GM12878 (cell line): ENCODE measurements around the gene TIA1. TPM values are rescaled to one million over a fixed set of nuclear protein-coding genes. Genes with fewer than 3 reads are reported as not detected.

Experiments used
- ATAC-seq: fragments of 200-7000 bp; cut with Tn5 transposase; 3 replicates; pipeline ENCODE4 v1.9.1; 2020; ENCODE audit warnings: mild to moderate bottlenecking, moderate library complexity
- BruUV-seq: library from RNA; stranded (reverse); fragments of 400-500 nt; replicated peaks from 2 replicates; lab custom pipeline; 2021; lab: Mats Ljungman, UMichigan
- CTCF ChIA-PET: fragments of 300-600 bp; sonication (Branson Sonifier 250); formaldehyde crosslinking; extraction: SDS; loops from one replicate; lab custom pipeline; 2021; ENCODE audit warnings: inconsistent platforms; lab: Yijun Ruan, JAX
- POLR2A ChIA-PET: fragments of 350-600 bp; formaldehyde crosslinking; extraction: SDS; loops from one replicate; lab custom pipeline; 2021; ENCODE audit warnings: inconsistent platforms; lab: Charles Lee
- RAD21 ChIA-PET: fragments of 300-600 bp; sonication (Branson Sonifier 250); formaldehyde crosslinking; loops from one replicate; lab custom pipeline; 2023; ENCODE audit warnings: antibody characterized with exemption; ENCODE audit not compliant: unreplicated experiment; lab: Charles Lee
- SMC1A ChIA-PET: fragments of 300-600 bp; sonication (Branson Sonifier 250); formaldehyde crosslinking; loops from one replicate; lab custom pipeline; 2023; ENCODE audit not compliant: unreplicated experiment, uncharacterized antibody; lab: Charles Lee
- DNase-seq: peaks from one replicate; pipeline ENCODE4 v3.0.0-alpha.2; 2011; ENCODE audit warnings: low read depth, low spot score
- FAIRE-seq: peaks from 3 replicates; lab custom pipeline; 2011; peaks lifted over from hg19 to GRCh38; lab: Jason Lieb, UNC
- H2AFZ ChIP-seq: 2 replicates; pipeline ENCODE4 v1.6.0; 2011; ENCODE audit warnings: low read depth, low read length, control low read depth; ENCODE audit not compliant: control insufficient read depth
- H3K27ac ChIP-seq: 2 replicates; pipeline ENCODE4 v1.5.1; 2011; ENCODE audit warnings: control low read depth; ENCODE audit not compliant: control insufficient read depth, insufficient read depth
- H3K27me3 ChIP-seq, 2 experiments: replicated peaks in 1 of 2; 2 replicates each; pipeline versions ENCODE4 v1.6.0 to v1.6.1; 2011; ENCODE audit warnings: low read length in 1 of 2; ENCODE audit not compliant: control insufficient read depth in 2 of 2, insufficient read depth in 2 of 2
- H3K36me3 ChIP-seq, 2 experiments: 2 replicates each; pipeline ENCODE4 v1.5.1; 2011; ENCODE audit warnings: low read length in 1 of 2; ENCODE audit not compliant: control insufficient read depth in 2 of 2, insufficient read depth in 2 of 2
- H3K4me1 ChIP-seq: 2 replicates; pipeline ENCODE4 v1.6.1; 2011; ENCODE audit warnings: mild to moderate bottlenecking, low read length, moderate library complexity, mixed read lengths; ENCODE audit not compliant: control insufficient read depth, insufficient read depth
- H3K4me2 ChIP-seq: 2 replicates; pipeline ENCODE4 v1.6.0; 2011; ENCODE audit warnings: control low read depth; ENCODE audit not compliant: control insufficient read depth, insufficient read depth
- H3K4me3 ChIP-seq: fragments of 200-600 bp; sonication (generic); 2 replicates; pipeline ENCODE4 v1.5.1; 2016
- H3K79me2 ChIP-seq: 2 replicates; pipeline ENCODE4 v1.6.0; 2011; ENCODE audit warnings: low read length; ENCODE audit not compliant: control insufficient read depth, insufficient read depth
- H3K9ac ChIP-seq: 2 replicates; pipeline ENCODE4 v1.8.0; 2011; ENCODE audit warnings: low read length, control low read depth, mixed read lengths; ENCODE audit not compliant: control insufficient read depth, insufficient read depth
- H3K9me3 ChIP-seq: replicated peaks from 3 replicates; pipeline ENCODE4 v1.5.1; 2011; ENCODE audit warnings: mild to moderate bottlenecking, low read length; ENCODE audit not compliant: control insufficient read depth, insufficient read depth
- H4K20me1 ChIP-seq: 2 replicates; pipeline ENCODE4 v1.6.0; 2011; ENCODE audit not compliant: control insufficient read depth, insufficient read depth
- ATF2 ChIP-seq: IDR thresholded peaks from 2 replicates; pipeline ENCODE4 v1.6.1; 2012; ENCODE audit warnings: low read length, inconsistent platforms
- CBFB ChIP-seq: IDR thresholded peaks from 2 replicates; pipeline ENCODE4 v1.6.1; 2016; ENCODE audit warnings: antibody characterized with exemption, low read depth
- CREM ChIP-seq: IDR thresholded peaks from 2 replicates; pipeline ENCODE4 v1.6.1; 2014; ENCODE audit warnings: antibody characterized with exemption, low read depth
- EED ChIP-seq: sonication (generic); IDR thresholded peaks from 2 replicates; pipeline ENCODE4 v1.6.1; 2016; ENCODE audit warnings: antibody characterized with exemption, low read depth
- GATAD2B ChIP-seq: fragments of 450-650 bp; conservative IDR thresholded peaks from 2 replicates; pipeline ENCODE4 v1.6.1; 2017; ENCODE audit warnings: low read depth, mild to moderate bottlenecking, moderate library complexity
- HCFC1 ChIP-seq: fragments of 150-350 bp; IDR thresholded peaks from 2 replicates; pipeline ENCODE4 v1.6.1; 2014; ENCODE audit warnings: low read length
- HDGF ChIP-seq: fragments of 450-650 bp; IDR thresholded peaks from 2 replicates; pipeline ENCODE4 v1.6.1; 2016; ENCODE audit warnings: antibody characterized with exemption
- KDM1A ChIP-seq: fragments of 200-600 bp; sonication (generic); IDR thresholded peaks from 2 replicates; pipeline ENCODE4 v1.6.1; 2016; ENCODE audit warnings: borderline replicate concordance
- KLF5 ChIP-seq: fragments of 450-650 bp; IDR thresholded peaks from 2 replicates; pipeline ENCODE4 v1.6.1; 2014; ENCODE audit warnings: mild to moderate bottlenecking; ENCODE audit not compliant: partially characterized antibody
- NFYB ChIP-seq: IDR thresholded peaks from 2 replicates; pipeline ENCODE4 v1.6.1; 2011; ENCODE audit warnings: low read depth, mild to moderate bottlenecking, low read length, improper control_type of control experiment, moderate library complexity; ENCODE audit not compliant: insufficient read depth
- POLR2A ChIP-seq: IDR thresholded peaks from 2 replicates; pipeline ENCODE4 v1.6.1; 2011; ENCODE audit warnings: low read depth, mild to moderate bottlenecking, low read length
- POLR2AphosphoS2 ChIP-seq: IDR thresholded peaks from 2 replicates; pipeline ENCODE4 v1.6.1; 2011; ENCODE audit warnings: low read depth, mild to moderate bottlenecking, low read length, improper control_type of control experiment, moderate library complexity
- POU2F2 ChIP-seq: IDR thresholded peaks from 3 replicates; pipeline ENCODE4 v1.6.1; 2011; ENCODE audit warnings: low read depth, mild to moderate bottlenecking, low read length, borderline replicate concordance
- RELB ChIP-seq: fragments of 450-650 bp; IDR thresholded peaks from 2 replicates; pipeline ENCODE4 v1.6.1; 2017; ENCODE audit warnings: low read depth, mild to moderate bottlenecking, moderate library complexity
- SMAD1 ChIP-seq: fragments of 450-650 bp; IDR thresholded peaks from 2 replicates; pipeline ENCODE4 v1.6.1; 2018; ENCODE audit warnings: mild to moderate bottlenecking, low read depth; ENCODE audit not compliant: partially characterized antibody
- SMAD5 ChIP-seq: IDR thresholded peaks from 2 replicates; pipeline ENCODE4 v1.6.1; 2016; ENCODE audit warnings: antibody characterized with exemption, low read depth
- TCF3 ChIP-seq: IDR thresholded peaks from 2 replicates; pipeline ENCODE4 v1.6.1; 2012; ENCODE audit warnings: low read depth, mild to moderate bottlenecking, low read length, borderline replicate concordance; ENCODE audit not compliant: insufficient read depth
- YY1 ChIP-seq: IDR thresholded peaks from 2 replicates; pipeline ENCODE4 v1.6.1; 2011; ENCODE audit warnings: low read depth, mild to moderate bottlenecking, low read length
- WGBS: methylation state at CpG from one replicate; pipeline ENCODE4 v1.1.6; 2016; ENCODE audit warnings: low lambda C conversion rate; ENCODE audit not compliant: insufficient replicate concordance, insufficient coverage; ENCODE audit errors: missing lambda C conversion rate; 5-methylcytosine and 5-hydroxymethylcytosine counted together
- in situ Hi-C: fragments of 300-500 bp; cut with MboI; formaldehyde crosslinking; loops from 9 replicates; pipeline ENCODE4 v1.14.3; 2018; ENCODE audit warnings: mixed read lengths
- intact Hi-C: fragments of 100-400 bp; cut with micrococcal nuclease; formaldehyde crosslinking; loops from one replicate; pipeline ENCODE4 v1.14.2; 2022; ENCODE audit not compliant: unreplicated experiment
- polyA plus RNA-seq, 11 experiments: library from polyadenylated mRNA; depleted of rRNA in 4 of 11; unstranded in 6 of 11; stranded (reverse) in 5 of 11; fragments of >200 nt; fragmentation: Nextera tagmentation in 4 of 11; fragmentation: Illumina TruSeq in 1 of 11; extraction: Ambion mirVana in 4 of 11; extraction: Trizol in 1 of 11; gene quantifications; 1 replicate in 1 of 11; 2 replicates in 10 of 11; pipeline versions ENCODE4 v1.2.1 to v1.2.3, GENCODE V29; 2011 to 2016; ENCODE audit warnings: inconsistent platforms in 2 of 11, missing spikeins in 2 of 11, low read depth in 1 of 11
- total RNA-seq, 4 experiments: library from RNA; depleted of rRNA in 3 of 4; stranded (reverse); fragments of >200 nt in 3 of 4; fragmentation: Illumina TruSeq in 1 of 4; extraction: Trizol in 1 of 4; gene quantifications; 2 replicates each; pipeline versions ENCODE4 v1.2.1 to v1.2.3, GENCODE V29; 2013 to 2021

Gene TIA1
- total and polyA plus RNA-seq, 10 of the 15 experiments (the other 5 are each of a cell fraction or from before 2014, with no cell fraction given) = 21.5 to 155 (median 67.0) TPM

- H3K36me3 ChIP-seq = peaks cover 0 to 7% of the 10 kb centered on the region in 2 experiments; a peak in 2 of 4 replicates
- H3K27me3 ChIP-seq = no peaks in the 10 kb centered on the region
- BruUV-seq = no TSS peak
- DNase-seq (no peak), ATAC-seq (no peak), FAIRE-seq (peak; percentile 84)
- peak overlapping the region; percentile 96 for H3K9ac ChIP-seq
- H3K79me2 ChIP-seq = peaks cover 58% of the 10 kb centered on the region
- SMC1A ChIA-PET = interaction anchor here (0.7 to 2.9 kb wide), 15 partner anchors 10 to 346 kb away, joined by 3 to 9 read pairs (median 3); partner anchors contain the start of genes C2orf42 and SNRPG
- WGBS = 2% methylated on average over 20 of the region's 20 CpGs
- peak overlapping the region; percentile 97 for H3K4me3 ChIP-seq
- H4K20me1 ChIP-seq = no peaks in the 10 kb centered on the region; the same call in 1 of the 2 replicates
- RAD21 ChIA-PET = interaction anchor here (0.9 to 1.6 kb wide), 9 partner anchors 10 to 335 kb away, joined by 3 to 11 read pairs (median 5); partner anchors contain the start of genes C2orf42, MXD1, PCYOX1 and SNRPG
- POLR2A ChIA-PET = interaction anchor here (0.6 to 2.5 kb wide), 10 partner anchors 10 to 154 kb away, joined by 3 to 9 read pairs (median 4); partner anchors contain the start of genes C2orf42, PCYOX1 and SNRPG
- CTCF ChIA-PET = interaction anchor here (0.6 to 4.4 kb wide), 8 partner anchors 10 to 308 kb away, joined by 3 to 21 read pairs (median 3); partner anchors contain the start of genes FAM136A and SNRPG
- intact Hi-C loops = loop anchor here (2.0 to 5.0 kb wide), 5 partner anchors 45 to 335 kb away; partner anchors contain the start of genes C2orf42, PCBP1 and SNRPG
- H3K4me2 ChIP-seq = peak overlapping the region; percentile 65
- in situ Hi-C loops = no loop called here
- H3K9me3 ChIP-seq = no peaks in the 10 kb centered on the region
- H2AFZ ChIP-seq = peak overlapping the region; percentile 93
- no peaks in the 10 kb centered on the region for H3K4me1 ChIP-seq
- H3K27ac ChIP-seq = peak overlapping the region; percentile 96
- TF ChIP-seq RELB (no peak), ATF2 (no peak), EED (no peak), POU2F2 (no peak), HCFC1 (no peak), SMAD5 (no peak), YY1 (no peak), GATAD2B (no peak), CREM (no peak), KDM1A (no peak), HDGF (no peak), TCF3 (no peak), NFYB (no peak), POLR2AphosphoS2 (no peak), KLF5 (no peak), SMAD1 (no peak), POLR2A (no peak), CBFB (no peak)
These were observed 856 bp downstream of the TIA1 start for GRCh38 chr2:70247364-70248180.
